H1 (cell line): ENCODE measurements around the gene EDC3. TPM values are rescaled to one million over a fixed set of nuclear protein-coding genes. Genes with fewer than 3 reads are reported as not detected.

Experiments used
- CHD7 ChIP-seq: fragments of 300-600 bp; sonication (generic); IDR thresholded peaks from 2 replicates; pipeline ENCODE4 v1.7.1; 2012; ENCODE audit warnings: low read length, moderate library complexity, mild to moderate bottlenecking, inconsistent platforms; ENCODE audit not compliant: insufficient replicate concordance
- E2F6 ChIP-seq: IDR thresholded peaks from 2 replicates; pipeline ENCODE4 v1.6.1; 2012; ENCODE audit warnings: inconsistent platforms
- HDAC2 ChIP-seq, 2 experiments: fragments of 300-600 bp in 1 of 2; sonication (generic) in 1 of 2; IDR thresholded peaks; 2 replicates each; pipeline ENCODE4 v1.6.1; 2011 to 2012; ENCODE audit warnings: low read depth in 2 of 2, low read length in 2 of 2, mild to moderate bottlenecking in 2 of 2, moderate library complexity in 2 of 2, borderline replicate concordance in 1 of 2, inconsistent platforms in 1 of 2
- JUND ChIP-seq: IDR thresholded peaks from 2 replicates; pipeline ENCODE4 v1.6.1; 2011; ENCODE audit warnings: mild to moderate bottlenecking, improper control_type of control experiment, low read length
- RBBP5 ChIP-seq: IDR thresholded peaks from 2 replicates; pipeline ENCODE4 v1.7.1; 2012; ENCODE audit warnings: low read depth, mild to moderate bottlenecking, inconsistent platforms, low read length, moderate library complexity, borderline replicate concordance
- RXRA ChIP-seq: IDR thresholded peaks from 2 replicates; pipeline ENCODE4 v1.6.1; 2011; ENCODE audit warnings: low read depth, mild to moderate bottlenecking, low read length, moderate library complexity; ENCODE audit not compliant: insufficient read depth
- USF2 ChIP-seq: IDR thresholded peaks from 2 replicates; pipeline ENCODE4 v1.6.1; 2011; ENCODE audit warnings: low read length, improper control_type of control experiment
- polyA plus RNA-seq, 7 experiments: library from polyadenylated mRNA; depleted of rRNA in 3 of 7; stranded (reverse) in 5 of 7; unstranded in 2 of 7; fragments of >200 nt in 5 of 7; fragments of 200-250 nt in 2 of 7; gene quantifications; 1 replicate in 5 of 7; 2 replicates in 1 of 7; 4 replicates in 1 of 7; pipeline versions ENCODE4 v1.2.1 to v1.2.3, GENCODE V29; 2011 to 2013; ENCODE audit warnings: missing spikeins in 2 of 7, mixed read lengths in 2 of 7
- total RNA-seq: library from RNA; stranded (reverse); fragmentation: NEBNext Ultra II Directional; extraction: Animal tissue kit (Norgen Biotek cat#: 25700); gene quantifications from 2 replicates; pipeline ENCODE4 v1.2.1, GENCODE V29; 2021

The EDC3 gene
- total and polyA plus RNA-seq, 2 of the 8 experiments (the other 6 are each of a cell fraction or from before 2014, with no cell fraction given): 45.0 to 50.8 TPM

- TF ChIP-seq CHD7 (no peak), JUND (no peak), RXRA (no peak), USF2 (no peak), E2F6 (no peak), HDAC2 (IDR thresholded peaks at IDR 0.05; ENCODE audit: borderline replicate concordance in 1 of 2, low read depth in 2 of 2, low read length in 2 of 2) (no peak), RBBP5 (no peak)
Observed at GRCh38 chr15:74604983-74605794, 90.6 kb downstream of the EDC3 start (continued).
